Measurements from ENCODE around the gene PES1. TPM values are rescaled to one million over a fixed set of nuclear protein-coding genes. Genes with fewer than 3 reads are reported as not detected.

Gene PES1
- total and polyA plus RNA-seq, 2 of the 13 experiments (the other 11 are each of a cell fraction or from before 2014, with no cell fraction given): 65.1 to 94.7 TPM

GRCh38 chr22:30559889-30560288 is 31.8 kb downstream of the PES1 start:
- Histone ChIP-seq H3K9ac (ENCODE audit: insufficient read depth, low read depth, low read length) (peak overlapping the region; percentile 28; the same call in 1 of the 2 replicates), H3K79me2 (ENCODE audit: insufficient read depth, low read length) (no peaks in the 10 kb centered on the region), H3K36me3 (replicated peaks in 1 of 2; ENCODE audit: control insufficient read depth in 1 of 2, insufficient read depth in 2 of 2, low read length in 2 of 2) (no peaks in the 10 kb centered on the region), H3K9me3 (ENCODE audit: low read length) (no peaks in the 10 kb centered on the region), H3K4me3 (replicated peaks in 1 of 3; ENCODE audit: insufficient read depth in 1 of 3, low read depth in 2 of 3, low read length in 3 of 3) (peak overlapping the region; percentile 14 to 34 (median 19); a peak in 3 of 6 replicates), H3K27ac (ENCODE audit: extremely low read length, insufficient read depth, low read length) (peak overlapping the region; percentile 50), H4K20me1 (ENCODE audit: insufficient read depth, low read length) (no peaks in the 10 kb centered on the region), H3K4me1 (ENCODE audit: insufficient read depth, low read length) (peaks cover 33% of the 10 kb centered on the region), H2AFZ (ENCODE audit: low read length) (no peak overlapping the region), H3K27me3 (ENCODE audit: control insufficient read depth in 1 of 2, insufficient read depth in 2 of 2, low read length in 2 of 2) (no peaks in the 10 kb centered on the region), H3K4me2 (ENCODE audit: low read depth, low read length) (peak overlapping the region; percentile 70)
- ChIA-PET CTCF (ENCODE audit: low intra/inter-chr PET ratio, low total read pairs) (no interaction called here), POLR2A (interaction anchor here (1.2 kb wide), 1 partner anchor 34 kb away, joined by 3 read pairs; no protein-coding TSS in a partner anchor)
- no peak for DNase-seq (ENCODE audit: low spot score)
- FAIRE-seq: peak; percentile 53
- in situ Hi-C loops (cut with HindIII; ENCODE audit: extremely low pct_ligation_motif_present, low pct_unique_long_range_greater_than_20kb) (no loop called here), intact Hi-C loops (cut with micrococcal nuclease; ENCODE audit: unreplicated experiment) (loop anchor here (5.0 kb wide), 1 partner anchor 197 kb away; no protein-coding TSS in a partner anchor)
- ATAC-seq: peak; percentile 49
- 5% methylated on average over 6 of the region's 6 CpGs for WGBS (ENCODE audit: low lambda C conversion rate)
- no TSS peak for BruUV-seq (replicated peaks)
- no peak for TF ChIP-seq SSRP1 (CRISPR knock-in tag; IDR thresholded peaks at IDR 0.05)
- peak; percentile 50; the same call in 1 of the 2 replicates for TF ChIP-seq ZSCAN25 (CRISPR knock-in tag; IDR thresholded peaks at IDR 0.05)
- TF ChIP-seq RAD21 (CRISPR knock-in tag; IDR thresholded peaks at IDR 0.05): no peak
- TF ChIP-seq HIC2 (CRISPR knock-in tag; IDR thresholded peaks at IDR 0.05; ENCODE audit: low read depth): peak; percentile 86; the same call in 1 of the 2 replicates
- TF ChIP-seq CREB1 (IDR thresholded peaks at IDR 0.05): no peak
- TF ChIP-seq CREB1 (CRISPR knock-in tag; IDR thresholded peaks at IDR 0.05): no peak
- TF ChIP-seq PTBP1 (IDR thresholded peaks at IDR 0.05; ENCODE audit: low read depth, low read length, poor library complexity, severe bottlenecking): no peak
- peak in 1 of 2 experiments; percentile 25; a peak in 1 of 4 replicates for TF ChIP-seq NR2F1 (CRISPR knock-in tag; IDR thresholded peaks at IDR 0.05)
- TF ChIP-seq TP53 (CRISPR knock-in tag; conservative IDR thresholded peaks at IDR 0.05): no peak
- TF ChIP-seq ZBTB38 (CRISPR knock-in tag; IDR thresholded peaks at IDR 0.05): 0 out of 2 replicates have a peak, but pooled peaks have one; percentile 35
- TF ChIP-seq CSRNP1 (CRISPR knock-in tag; IDR thresholded peaks at IDR 0.05): 0 out of 2 replicates have a peak, but pooled peaks have one; percentile 50
- no peak for TF ChIP-seq ZXDC (CRISPR knock-in tag; IDR thresholded peaks at IDR 0.05)
- no peak for TF ChIP-seq ZNF275 (CRISPR knock-in tag; IDR thresholded peaks at IDR 0.05; ENCODE audit: borderline replicate concordance)
- TF ChIP-seq RARA (CRISPR knock-in tag; IDR thresholded peaks at IDR 0.05): peak; percentile 62
- peak; percentile 47; the same call in 1 of the 2 replicates for TF ChIP-seq ESRRA (CRISPR knock-in tag; IDR thresholded peaks at IDR 0.05; ENCODE audit: low read depth)
- no peak for TF ChIP-seq KLF16 (CRISPR knock-in tag; IDR thresholded peaks at IDR 0.05)
- TF ChIP-seq SAP130 (CRISPR knock-in tag; IDR thresholded peaks at IDR 0.05; ENCODE audit: low read depth): peak; percentile 38; the same call in 1 of the 2 replicates

Data from HepG2 (cell line).